IMR-90 (cell line): ENCODE results near the gene SHB. TPM values are rescaled to one million over a fixed set of nuclear protein-coding genes. Genes with fewer than 3 reads are reported as not detected.

Experiments
- ATAC-seq: fragments of 200-7000 bp; cut with Tn5 transposase; 2 replicates; pipeline ENCODE4 v1.9.1; 2020; ENCODE audit warnings: low read depth, mild to moderate bottlenecking, moderate library complexity
- BruUV-seq: library from RNA; stranded (reverse); fragments of 400-500 nt; replicated peaks from 2 replicates; lab custom pipeline; 2021; lab: Mats Ljungman, UMichigan
- CTCF ChIA-PET: fragments of 300-600 bp; formaldehyde crosslinking; extraction: SDS; loops from one replicate; lab custom pipeline; 2021; ENCODE audit warnings: antibody characterized with exemption; lab: Yijun Ruan, JAX
- POLR2A ChIA-PET: fragments of 300-600 bp; sonication (Branson Sonifier 250); formaldehyde crosslinking; loops from one replicate; lab custom pipeline; 2022; ENCODE audit warnings: antibody characterized with exemption; ENCODE audit not compliant: unreplicated experiment; lab: Charles Lee
- DNase-seq: peaks from one replicate; pipeline ENCODE4 v3.0.0; 2013
- H2AFZ ChIP-seq: replicated peaks from 2 replicates; pipeline ENCODE3; 2013; ENCODE audit warnings: low read length, mild to moderate bottlenecking; ENCODE audit not compliant: poor library complexity
- H2AK5ac ChIP-seq: 2 replicates; pipeline ENCODE4 v1.6.1; 2013; ENCODE audit warnings: low read depth, low read length, inconsistent platforms
- H2AK9ac ChIP-seq: replicated peaks from 2 replicates; pipeline ENCODE3; 2013; ENCODE audit warnings: mild to moderate bottlenecking, low read depth, low read length, moderate library complexity; ENCODE audit not compliant: poor library complexity
- H2BK120ac ChIP-seq: 2 replicates; pipeline ENCODE4 v1.6.1; 2013; ENCODE audit warnings: low read depth, low read length, inconsistent platforms
- H2BK15ac ChIP-seq: 3 replicates; pipeline ENCODE4 v1.6.1; 2013; ENCODE audit warnings: low read depth, low read length, inconsistent platforms
- H2BK20ac ChIP-seq: 2 replicates; pipeline ENCODE4 v1.6.1; 2013; ENCODE audit warnings: low read depth, mild to moderate bottlenecking, inconsistent platforms, low read length, moderate library complexity
- H2BK5ac ChIP-seq: 2 replicates; pipeline ENCODE4 v1.6.1; 2013; ENCODE audit warnings: mild to moderate bottlenecking, low read depth, low read length, inconsistent platforms; ENCODE audit not compliant: poor library complexity, severe bottlenecking
- H3K14ac ChIP-seq: replicated peaks from 2 replicates; pipeline ENCODE4 v1.6.1; 2013; ENCODE audit warnings: low read depth, low read length, inconsistent platforms
- H3K18ac ChIP-seq: 2 replicates; pipeline ENCODE4 v1.6.1; 2013; ENCODE audit warnings: low read depth, low read length, control low read depth
- H3K23ac ChIP-seq: 2 replicates; pipeline ENCODE4 v1.6.1; 2013; ENCODE audit warnings: low read depth, low read length, inconsistent platforms
- H3K27ac ChIP-seq: 2 replicates; pipeline ENCODE4 v1.5.1; 2013; ENCODE audit warnings: mild to moderate bottlenecking, control low read depth, low read length; ENCODE audit not compliant: insufficient read depth
- H3K27me3 ChIP-seq: 2 replicates; pipeline ENCODE4 v1.6.1; 2013; ENCODE audit warnings: low read length; ENCODE audit not compliant: control insufficient read depth, insufficient read depth
- H3K36me3 ChIP-seq: 2 replicates; pipeline ENCODE4 v1.6.1; 2013; ENCODE audit warnings: low read length, mixed read lengths; ENCODE audit not compliant: control insufficient read depth, insufficient read depth
- H3K4ac ChIP-seq: 2 replicates; pipeline ENCODE4 v1.6.1; 2013; ENCODE audit warnings: low read depth, low read length, inconsistent platforms
- H3K4me1 ChIP-seq: 2 replicates; pipeline ENCODE4 v1.6.1; 2013; ENCODE audit warnings: low read length, mixed read lengths; ENCODE audit not compliant: control insufficient read depth, insufficient read depth
- H3K4me2 ChIP-seq: 2 replicates; pipeline ENCODE4 v1.6.1; 2013; ENCODE audit warnings: low read depth, mild to moderate bottlenecking, control low read depth, low read length, moderate library complexity
- H3K4me3 ChIP-seq: 2 replicates; pipeline ENCODE4 v1.5.1; 2013; ENCODE audit warnings: low read depth, mild to moderate bottlenecking, control low read depth, low read length, moderate library complexity; ENCODE audit not compliant: insufficient read depth
- H3K56ac ChIP-seq: 2 replicates; pipeline ENCODE4 v1.6.1; 2013; ENCODE audit warnings: low read length, inconsistent platforms; ENCODE audit not compliant: insufficient read depth; ENCODE audit errors: extremely low read depth
- H3K79me1 ChIP-seq, 2 experiments: 2 replicates each; pipeline ENCODE4 v1.6.1; 2013; ENCODE audit warnings: low read length in 2 of 2, inconsistent platforms in 1 of 2, low read depth in 1 of 2
- H3K9ac ChIP-seq: 2 replicates; pipeline ENCODE4 v1.6.1; 2013; ENCODE audit warnings: low read depth, low read length, control low read depth
- H3K9me1 ChIP-seq: 2 replicates; pipeline ENCODE4 v1.6.1; 2013; ENCODE audit warnings: low read length, inconsistent platforms; ENCODE audit not compliant: insufficient read depth
- H3K9me3 ChIP-seq: 2 replicates; pipeline ENCODE4 v1.6.1; 2013; ENCODE audit warnings: low read length; ENCODE audit not compliant: control insufficient read depth, insufficient read depth
- H4K20me1 ChIP-seq: 2 replicates; pipeline ENCODE4 v1.6.1; 2013; ENCODE audit warnings: low read length, inconsistent platforms; ENCODE audit not compliant: insufficient read depth
- H4K5ac ChIP-seq: 2 replicates; pipeline ENCODE4 v1.6.1; 2013; ENCODE audit warnings: mild to moderate bottlenecking, low read depth, low read length, control low read depth
- H4K8ac ChIP-seq, 2 experiments: 2 replicates each; pipeline ENCODE4 v1.6.1; 2013; ENCODE audit warnings: low read depth in 2 of 2, low read length in 2 of 2, control low read depth in 1 of 2, inconsistent platforms in 1 of 2
- H4K91ac ChIP-seq: 2 replicates; pipeline ENCODE4 v1.6.1; 2013; ENCODE audit warnings: low read depth, low read length, inconsistent platforms; ENCODE audit not compliant: insufficient read depth
- BHLHE40 ChIP-seq: fragments of 150-350 bp; IDR thresholded peaks from 2 replicates; pipeline ENCODE4 v1.6.1; 2016; ENCODE audit warnings: mild to moderate bottlenecking, low read depth, low read length
- CEBPB ChIP-seq: IDR thresholded peaks from 2 replicates; pipeline ENCODE4 v1.6.1; 2012; ENCODE audit warnings: low read depth, low read length, improper control_type of control experiment
- CHD1 ChIP-seq: IDR thresholded peaks from 2 replicates; pipeline ENCODE4 v1.6.1; 2012; ENCODE audit warnings: low read depth, low read length, improper control_type of control experiment
- CTCF ChIP-seq: conservative IDR thresholded peaks from 2 replicates; pipeline ENCODE4 v1.5.1; 2012; ENCODE audit warnings: mild to moderate bottlenecking, low read depth, low read length, improper control_type of control experiment
- ELK1 ChIP-seq: fragments of 150-350 bp; IDR thresholded peaks from 2 replicates; pipeline ENCODE4 v1.6.1; 2016; ENCODE audit warnings: low read depth, mild to moderate bottlenecking, low read length, moderate library complexity, borderline replicate concordance
- FOS ChIP-seq: fragments of 150-350 bp; IDR thresholded peaks from 2 replicates; pipeline ENCODE4 v1.6.1; 2016; ENCODE audit warnings: low read depth, low read length
- MAFK ChIP-seq: IDR thresholded peaks from 2 replicates; pipeline ENCODE4 v1.6.1; 2012; ENCODE audit warnings: low read depth, low read length, improper control_type of control experiment
- MAZ ChIP-seq: IDR thresholded peaks from 2 replicates; pipeline ENCODE4 v1.6.1; 2012; ENCODE audit warnings: low read depth, mild to moderate bottlenecking, low read length, improper control_type of control experiment, moderate library complexity, borderline replicate concordance
- MXI1 ChIP-seq: IDR thresholded peaks from 2 replicates; pipeline ENCODE4 v1.6.1; 2012; ENCODE audit warnings: low read depth, mild to moderate bottlenecking, low read length, moderate library complexity, borderline replicate concordance
- NFE2L2 ChIP-seq: fragments of 150-350 bp; IDR thresholded peaks from 2 replicates; pipeline ENCODE4 v1.6.1; 2016; ENCODE audit warnings: low read depth, mild to moderate bottlenecking, low read length
- POLR2A ChIP-seq: IDR thresholded peaks from 2 replicates; pipeline ENCODE4 v1.6.1; 2012; ENCODE audit warnings: mild to moderate bottlenecking, low read depth, low read length
- RAD21 ChIP-seq: IDR thresholded peaks from 2 replicates; pipeline ENCODE4 v1.6.1; 2012; ENCODE audit warnings: low read length, improper control_type of control experiment
- RCOR1 ChIP-seq: IDR thresholded peaks from 2 replicates; pipeline ENCODE4 v1.6.1; 2012; ENCODE audit warnings: mild to moderate bottlenecking, low read length, improper control_type of control experiment; ENCODE audit not compliant: insufficient replicate concordance
- RFX5 ChIP-seq: IDR thresholded peaks from 2 replicates; pipeline ENCODE4 v1.8.0; 2012; ENCODE audit warnings: low read depth, mild to moderate bottlenecking, low read length, moderate library complexity
- SMC3 ChIP-seq: fragments of 150-350 bp; IDR thresholded peaks from 2 replicates; pipeline ENCODE4 v1.6.1; 2016; ENCODE audit warnings: low read depth, mild to moderate bottlenecking, antibody characterized with exemption, low read length, moderate library complexity
- USF2 ChIP-seq: fragments of 150-350 bp; IDR thresholded peaks from 2 replicates; pipeline ENCODE4 v1.6.1; 2017; ENCODE audit warnings: mild to moderate bottlenecking, antibody characterized with exemption, low read length, low read depth
- WGBS, 2 experiments: methylation state at CpG; one replicate each; pipeline versions ENCODE4 v1.1.5 to v1.1.7; 2013; ENCODE audit warnings: missing lambda C conversion rate in 2 of 2; ENCODE audit not compliant: insufficient read length in 1 of 2; ENCODE audit errors: extremely low coverage in 2 of 2; 5-methylcytosine and 5-hydroxymethylcytosine counted together
- dilution Hi-C: fragments of 300-500 bp; cut with HindIII; formaldehyde crosslinking; loops from one replicate; pipeline ENCODE4 v1.14.3; 2018; ENCODE audit warnings: low sequenced_read_pairs; ENCODE audit not compliant: unreplicated experiment
- in situ Hi-C: fragments of 300-500 bp; cut with MboI; formaldehyde crosslinking; loops from 3 replicates; pipeline ENCODE4 v1.14.3; 2019; ENCODE audit warnings: low sequenced_read_pairs, inconsistent platforms, mixed read lengths
- intact Hi-C: fragments of 100-400 bp; cut with micrococcal nuclease; formaldehyde crosslinking; loops from 2 replicates; pipeline ENCODE4 v1.10.0; 2022
- polyA plus RNA-seq, 3 experiments: library from polyadenylated mRNA; depleted of rRNA; stranded (reverse); fragments of >200 nt; gene quantifications; 2 replicates each; pipeline ENCODE4 v1.2.3, GENCODE V29; 2012; ENCODE audit warnings: low replicate concordance in 1 of 3
- total RNA-seq: library from RNA; depleted of rRNA; stranded (reverse); fragments of >200 nt; gene quantifications from 2 replicates; pipeline ENCODE4 v1.2.3, GENCODE V29; 2012

SHB gene
- total and polyA plus RNA-seq, 2 of the 4 experiments (the other 2 are of a cell fraction): 6.1 to 20.4 TPM

- no peak overlapping the region for H2AK9ac ChIP-seq
- H3K9me1 ChIP-seq: no peaks in the 10 kb centered on the region
- TF ChIP-seq CEBPB (no peak), MAFK (no peak), ELK1 (no peak), SMC3 (no peak), FOS (no peak), POLR2A (no peak), USF2 (no peak), NFE2L2 (no peak), MXI1 (no peak), RAD21 (no peak), RFX5 (no peak), CTCF (no peak), CHD1 (no peak), MAZ (no peak), BHLHE40 (no peak), RCOR1 (no peak)
- no peak overlapping the region for H3K18ac ChIP-seq
- no peak overlapping the region for H3K23ac ChIP-seq
- H3K9me3 ChIP-seq: no peaks in the 10 kb centered on the region
- H2AK5ac ChIP-seq: no peak overlapping the region
- H4K91ac ChIP-seq: no peak overlapping the region
- H3K4ac ChIP-seq: no peak overlapping the region
- peaks cover 18% of the 10 kb centered on the region for H3K27me3 ChIP-seq
- H2AFZ ChIP-seq: no peak overlapping the region
- WGBS, 2 experiments: no CpG with 5 or more reads among the region's 2 CpGs
- H2BK15ac ChIP-seq: no peak overlapping the region
- no peak overlapping the region for H3K4me2 ChIP-seq
- ATAC-seq (no peak), DNase-seq (no peak)
- no peak overlapping the region for H3K27ac ChIP-seq
- in situ Hi-C loops (no loop called here), dilution Hi-C loops (no loop called here), intact Hi-C loops (no loop called here)
- ChIA-PET POLR2A (no interaction called here), CTCF (no interaction called here)
- H3K4me3 ChIP-seq: no peak overlapping the region
- no peaks in the 10 kb centered on the region for H3K4me1 ChIP-seq
- H3K14ac ChIP-seq: no peak overlapping the region
- H3K56ac ChIP-seq: no peak overlapping the region
- no peaks in the 10 kb centered on the region for H3K36me3 ChIP-seq
- H3K79me1 ChIP-seq: no peaks in the 10 kb centered on the region
- H4K20me1 ChIP-seq: no peaks in the 10 kb centered on the region
- no TSS peak for BruUV-seq
- H2BK20ac ChIP-seq: no peak overlapping the region
- no peak overlapping the region for H3K9ac ChIP-seq
- H2BK120ac ChIP-seq: no peak overlapping the region
- no peak overlapping the region for H4K5ac ChIP-seq
- no peak overlapping the region for H4K8ac ChIP-seq
- no peak overlapping the region for H2BK5ac ChIP-seq
Observed at GRCh38 chr9:38103340-38103739, 34.3 kb upstream of the SHB start.
